Measurements from ENCODE around the gene RNF43. TPM values are rescaled to one million over a fixed set of nuclear protein-coding genes. Genes with fewer than 3 reads are reported as not detected.
A peak's percentile ranks its signal among the peaks of the same experiment; 100 is the strongest.

Gene RNF43
- total and polyA plus RNA-seq, 2 of the 13 experiments (the other 11 are each of a cell fraction or from before 2014, with no cell fraction given), result 31.0 to 53.4 TPM

DNA sequence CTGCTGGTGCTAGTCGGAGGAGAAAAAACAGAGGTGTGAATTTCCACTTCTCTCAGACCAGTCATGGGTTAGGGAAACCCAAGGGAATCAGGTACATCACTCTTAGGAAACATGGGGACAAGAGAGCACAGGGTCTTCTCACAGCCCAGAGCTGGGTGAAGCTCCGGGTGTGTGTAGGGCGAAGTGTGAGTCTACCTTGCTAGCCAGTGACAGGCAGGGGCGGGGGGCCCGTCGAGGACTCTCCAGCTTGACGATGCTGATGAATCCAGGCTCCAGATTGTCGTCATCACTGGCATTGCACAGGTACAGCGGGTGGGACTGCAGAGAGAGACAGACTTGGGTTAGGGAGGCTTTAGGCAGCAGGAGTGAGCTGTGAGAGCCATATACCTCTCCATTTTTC, 46.6 kb downstream of the RNF43 start (continued):
- TF ChIP-seq ONECUT2 (CRISPR knock-in tag; IDR thresholded peaks at IDR 0.05), result no peak

- Histone ChIP-seq H2AFZ (ENCODE audit: low read length) (no peak overlapping the region), H3K9ac (ENCODE audit: insufficient read depth, low read depth, low read length) (peak overlapping the region; percentile 36), H3K4me1 (ENCODE audit: insufficient read depth, low read length) (peaks cover 97% of the 10 kb centered on the region), H4K20me1 (ENCODE audit: insufficient read depth, low read length) (no peaks in the 10 kb centered on the region), H3K79me2 (ENCODE audit: insufficient read depth, low read length) (peaks cover 87% of the 10 kb centered on the region), H3K27ac (ENCODE audit: extremely low read length, insufficient read depth, low read length) (peak overlapping the region; percentile 92), H3K4me2 (ENCODE audit: low read depth, low read length) (peak overlapping the region; percentile 26; the same call in 1 of the 2 replicates), H3K36me3 (replicated peaks in 1 of 2; ENCODE audit: control insufficient read depth in 1 of 2, insufficient read depth in 2 of 2, low read length in 2 of 2) (peaks cover 40 to 68% of the 10 kb centered on the region in 2 experiments), H3K4me3 (replicated peaks in 1 of 3; ENCODE audit: insufficient read depth in 1 of 3, low read depth in 2 of 3, low read length in 3 of 3) (no peak overlapping the region), H3K27me3 (ENCODE audit: control insufficient read depth in 1 of 2, insufficient read depth in 2 of 2, low read length in 2 of 2) (no peaks in the 10 kb centered on the region), H3K9me3 (ENCODE audit: low read length) (no peaks in the 10 kb centered on the region)
- BruUV-seq (replicated peaks), result TSS peak; percentile 73
- WGBS (ENCODE audit: low lambda C conversion rate), result 88% methylated on average over 5 of the region's 5 CpGs
- TF ChIP-seq THRA (CRISPR knock-in tag; IDR thresholded peaks at IDR 0.05; ENCODE audit: borderline replicate concordance), result no peak
- 0 out of 2 replicates have a peak, but pooled peaks have one; percentile 56 for TF ChIP-seq ZNF17 (CRISPR knock-in tag; IDR thresholded peaks at IDR 0.05)
- no peak for TF ChIP-seq ZNF264 (CRISPR knock-in tag; IDR thresholded peaks at IDR 0.05)
- TF ChIP-seq ZMAT3 (CRISPR knock-in tag; conservative IDR thresholded peaks at IDR 0.05), result 0 out of 2 replicates have a peak, but pooled peaks have one; percentile 18
- TF ChIP-seq RXRB (CRISPR knock-in tag; IDR thresholded peaks at IDR 0.05; ENCODE audit: borderline replicate concordance), result no peak
- TF ChIP-seq ZNF501 (CRISPR knock-in tag; IDR thresholded peaks at IDR 0.05), result peak; percentile 2; the same call in 1 of the 2 replicates
- 0 out of 2 replicates have a peak, but pooled peaks have one; percentile 13 for TF ChIP-seq ZBTB38 (CRISPR knock-in tag; IDR thresholded peaks at IDR 0.05)
- TF ChIP-seq POLR2AphosphoS2 (IDR thresholded peaks at IDR 0.05; ENCODE audit: low read depth, low read length), result no peak
- in situ Hi-C loops (cut with HindIII; ENCODE audit: extremely low pct_ligation_motif_present, low pct_unique_long_range_greater_than_20kb) (no loop called here), intact Hi-C loops (cut with micrococcal nuclease; ENCODE audit: unreplicated experiment) (no loop called here)
- FAIRE-seq (no peak), ATAC-seq (no peak), DNase-seq (ENCODE audit: low spot score) (no peak)
- ChIA-PET CTCF (ENCODE audit: low intra/inter-chr PET ratio, low total read pairs) (no interaction called here), POLR2A (interaction anchor here (0.9 to 12.9 kb wide), 15 partner anchors 10 to 509 kb away, joined by 3 to 458 read pairs (median 6); partner anchors contain the start of genes RNF43 and SUPT4H1)
These were observed 47.0 kb downstream of the RNF43 start for GRCh38 chr17:58370309-58370708.
